ENCODE data around the gene WRAP73. TPM values are rescaled to one million over a fixed set of nuclear protein-coding genes. Genes with fewer than 3 reads are reported as not detected.

Gene WRAP73
- total RNA-seq, 1 experiment from 2014 or later, result 41.2 TPM

GRCh38 chr1:3695326-3696217, 45.7 kb upstream of the WRAP73 start:
- POLR2A ChIA-PET (ENCODE audit: low non-redundant PET), result no interaction called here
- Histone ChIP-seq H3K27ac (ENCODE audit: low read depth, low read length, poor library complexity, severe bottlenecking) (no peak overlapping the region), H3K27me3 (replicated peaks; ENCODE audit: insufficient read depth, low read depth, low read length, poor library complexity) (no peaks in the 10 kb centered on the region), H3K4me3 (ENCODE audit: low read depth, low read length, poor library complexity, severe bottlenecking) (no peak overlapping the region), H3K36me3 (ENCODE audit: insufficient read depth, low read length, poor library complexity, severe bottlenecking) (no peaks in the 10 kb centered on the region), H3K9me3 (ENCODE audit: low read depth, low read length, poor library complexity, severe bottlenecking) (no peaks in the 10 kb centered on the region), H3K4me1 (ENCODE audit: insufficient read depth, low read length, poor library complexity, severe bottlenecking) (no peaks in the 10 kb centered on the region)
- CTCF ChIA-PET, result interaction anchor here (0.6 to 1.4 kb wide), 2 partner anchors 28 to 29 kb away, joined by 5 to 9 read pairs; no protein-coding TSS in a partner anchor
- DNase-seq (ENCODE audit: low spot score), result peak; percentile 29
- TF ChIP-seq EZH2 (IDR thresholded peaks at IDR 0.05; ENCODE audit: borderline replicate concordance, low read depth, low read length, poor library complexity, severe bottlenecking), result no peak
- TF ChIP-seq, protein P1, sequence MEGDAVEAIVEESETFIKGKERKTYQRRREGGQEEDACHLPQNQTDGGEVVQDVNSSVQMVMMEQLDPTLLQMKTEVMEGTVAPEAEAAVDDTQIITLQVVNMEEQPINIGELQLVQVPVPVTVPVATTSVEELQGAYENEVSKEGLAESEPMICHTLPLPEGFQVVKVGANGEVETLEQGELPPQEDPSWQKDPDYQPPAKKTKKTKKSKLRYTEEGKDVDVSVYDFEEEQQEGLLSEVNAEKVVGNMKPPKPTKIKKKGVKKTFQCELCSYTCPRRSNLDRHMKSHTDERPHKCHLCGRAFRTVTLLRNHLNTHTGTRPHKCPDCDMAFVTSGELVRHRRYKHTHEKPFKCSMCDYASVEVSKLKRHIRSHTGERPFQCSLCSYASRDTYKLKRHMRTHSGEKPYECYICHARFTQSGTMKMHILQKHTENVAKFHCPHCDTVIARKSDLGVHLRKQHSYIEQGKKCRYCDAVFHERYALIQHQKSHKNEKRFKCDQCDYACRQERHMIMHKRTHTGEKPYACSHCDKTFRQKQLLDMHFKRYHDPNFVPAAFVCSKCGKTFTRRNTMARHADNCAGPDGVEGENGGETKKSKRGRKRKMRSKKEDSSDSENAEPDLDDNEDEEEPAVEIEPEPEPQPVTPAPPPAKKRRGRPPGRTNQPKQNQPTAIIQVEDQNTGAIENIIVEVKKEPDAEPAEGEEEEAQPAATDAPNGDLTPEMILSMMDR (conservative IDR thresholded peaks at IDR 0.05; ENCODE audit: low read depth, low read length), result peak; percentile 61
- intact Hi-C loops (cut with micrococcal nuclease; ENCODE audit: unreplicated experiment), result no loop called here
- no TSS peak for BruUV-seq (replicated peaks)

- no peaks in the 10 kb centered on the region for H3K9me3 ChIP-seq (ENCODE audit: low read depth, low read length, poor library complexity, severe bottlenecking)
- TF ChIP-seq EZH2 (IDR thresholded peaks at IDR 0.05; ENCODE audit: borderline replicate concordance, low read depth, low read length, poor library complexity, severe bottlenecking), result no peak
- TF ChIP-seq, protein P1 (conservative IDR thresholded peaks at IDR 0.05; ENCODE audit: low read depth, low read length), result no peak
- peaks cover 8% of the 10 kb centered on the region for H3K4me1 ChIP-seq (ENCODE audit: insufficient read depth, low read length, poor library complexity, severe bottlenecking)
- H3K36me3 ChIP-seq (ENCODE audit: insufficient read depth, low read length, poor library complexity, severe bottlenecking), result no peaks in the 10 kb centered on the region
- DNase-seq (ENCODE audit: low spot score), result no peak
- H3K4me3 ChIP-seq (ENCODE audit: low read depth, low read length, poor library complexity, severe bottlenecking), result no peak overlapping the region
- ChIA-PET CTCF (no interaction called here), POLR2A (ENCODE audit: low non-redundant PET) (no interaction called here)
- H3K27me3 ChIP-seq (replicated peaks; ENCODE audit: insufficient read depth, low read depth, low read length, poor library complexity), result no peaks in the 10 kb centered on the region
- H3K27ac ChIP-seq (ENCODE audit: low read depth, low read length, poor library complexity, severe bottlenecking), result no peak overlapping the region
- intact Hi-C loops (cut with micrococcal nuclease; ENCODE audit: unreplicated experiment), result no loop called here
- BruUV-seq (replicated peaks), result no TSS peak
Measured at GRCh38 chr1:3693321-3693720, 43.4 kb upstream of the WRAP73 start.

- no peaks in the 10 kb centered on the region for H3K36me3 ChIP-seq (ENCODE audit: insufficient read depth, low read length, poor library complexity, severe bottlenecking)
- H3K9me3 ChIP-seq (ENCODE audit: low read depth, low read length, poor library complexity, severe bottlenecking), result no peaks in the 10 kb centered on the region
- H3K27me3 ChIP-seq (replicated peaks; ENCODE audit: insufficient read depth, low read depth, low read length, poor library complexity), result no peaks in the 10 kb centered on the region
- no peak for TF ChIP-seq EZH2 (IDR thresholded peaks at IDR 0.05; ENCODE audit: borderline replicate concordance, low read depth, low read length, poor library complexity, severe bottlenecking)
- TF ChIP-seq, protein P1 (conservative IDR thresholded peaks at IDR 0.05; ENCODE audit: low read depth, low read length), result no peak
- H3K27ac ChIP-seq (ENCODE audit: low read depth, low read length, poor library complexity, severe bottlenecking), result no peak overlapping the region
- DNase-seq (ENCODE audit: low spot score), result no peak
- ChIA-PET POLR2A (ENCODE audit: low non-redundant PET) (no interaction called here), CTCF (no interaction called here)
- peaks cover 8% of the 10 kb centered on the region for H3K4me1 ChIP-seq (ENCODE audit: insufficient read depth, low read length, poor library complexity, severe bottlenecking)
- no peak overlapping the region for H3K4me3 ChIP-seq (ENCODE audit: low read depth, low read length, poor library complexity, severe bottlenecking)
- intact Hi-C loops (cut with micrococcal nuclease; ENCODE audit: unreplicated experiment), result no loop called here
- no TSS peak for BruUV-seq (replicated peaks)
Measured at GRCh38 chr1:3692598-3692997, 42.7 kb upstream of the WRAP73 start.
